Mesenchymal stem cell (in vitro differentiated cells and primary cell): Measurements from ENCODE around the gene TRMT112.

Experiments
- DNase-seq: peaks from one replicate; pipeline ENCODE4 v3.0.0-alpha.2; 2013
- H2AFZ ChIP-seq: one replicate; pipeline ENCODE4 v1.6.1; 2013; ENCODE audit warnings: low read depth, mild to moderate bottlenecking, control low read depth, inconsistent platforms, low read length, moderate library complexity
- H2AK5ac ChIP-seq: 2 replicates; pipeline ENCODE4 v1.6.1; 2013; ENCODE audit warnings: low read length, moderate library complexity, mild to moderate bottlenecking, inconsistent platforms; ENCODE audit not compliant: severe bottlenecking
- H2BK120ac ChIP-seq: one replicate; pipeline ENCODE4 v1.6.1; 2013; ENCODE audit warnings: low read depth, mild to moderate bottlenecking, inconsistent platforms, low read length, moderate library complexity
- H2BK12ac ChIP-seq, 2 experiments: one replicate each; pipeline ENCODE4 v1.6.1; 2013; ENCODE audit warnings: inconsistent platforms in 2 of 2, low read length in 2 of 2, mild to moderate bottlenecking in 2 of 2, moderate library complexity in 2 of 2, control low read depth in 1 of 2
- H2BK15ac ChIP-seq: one replicate; pipeline ENCODE4 v1.6.1; 2013; ENCODE audit warnings: mild to moderate bottlenecking, low read depth, inconsistent platforms; ENCODE audit not compliant: poor library complexity, severe bottlenecking
- H2BK5ac ChIP-seq: 2 replicates; pipeline ENCODE4 v1.6.1; 2013; ENCODE audit warnings: low read depth, mild to moderate bottlenecking, low read length, control low read depth, inconsistent platforms; ENCODE audit not compliant: poor library complexity, severe bottlenecking
- H3K14ac ChIP-seq, 2 experiments: one replicate each; pipeline ENCODE4 v1.6.1; 2013; ENCODE audit warnings: inconsistent platforms in 2 of 2, low read length in 2 of 2, control low read depth in 1 of 2, mild to moderate bottlenecking in 1 of 2, moderate library complexity in 1 of 2
- H3K18ac ChIP-seq, 2 experiments: one replicate each; pipeline ENCODE4 v1.6.1; 2013; ENCODE audit warnings: inconsistent platforms in 2 of 2, low read length in 2 of 2, control low read depth in 1 of 2, low read depth in 1 of 2, mild to moderate bottlenecking in 1 of 2
- H3K23ac ChIP-seq, 2 experiments: one replicate each; pipeline ENCODE4 v1.6.1; 2013; ENCODE audit warnings: inconsistent platforms in 2 of 2, low read length in 2 of 2, mild to moderate bottlenecking in 2 of 2, moderate library complexity in 2 of 2, control low read depth in 1 of 2
- H3K27ac ChIP-seq: 2 replicates; pipeline ENCODE4 v1.5.1; 2013; ENCODE audit warnings: mild to moderate bottlenecking, moderate library complexity, low read length, control low read depth, inconsistent platforms; ENCODE audit not compliant: poor library complexity, severe bottlenecking
- H3K27me3 ChIP-seq, 2 experiments: 2 replicates each; pipeline versions ENCODE4 v1.6.1 to v1.7.0; 2013; ENCODE audit warnings: low read length in 2 of 2, mild to moderate bottlenecking in 2 of 2, moderate library complexity in 2 of 2, control low read depth in 1 of 2, inconsistent platforms in 1 of 2; ENCODE audit not compliant: control insufficient read depth in 1 of 2, insufficient read depth in 1 of 2
- H3K36me3 ChIP-seq, 2 experiments: 2 replicates each; pipeline versions ENCODE4 v1.6.1 to v1.7.0; 2013; ENCODE audit warnings: low read length in 2 of 2, control low read depth in 1 of 2, inconsistent platforms in 1 of 2, low read depth in 1 of 2, mild to moderate bottlenecking in 1 of 2; ENCODE audit not compliant: insufficient read depth in 2 of 2, control insufficient read depth in 1 of 2
- H3K4ac ChIP-seq, 2 experiments: one replicate each; pipeline ENCODE4 v1.6.1; 2013; ENCODE audit warnings: inconsistent platforms in 2 of 2, low read length in 2 of 2, mild to moderate bottlenecking in 2 of 2, moderate library complexity in 2 of 2, control low read depth in 1 of 2, low read depth in 1 of 2
- H3K4me1 ChIP-seq: 2 replicates; pipeline ENCODE4 v1.6.1; 2013; ENCODE audit warnings: low read depth, low read length, control low read depth; ENCODE audit not compliant: control insufficient read depth, insufficient read depth
- H3K4me2 ChIP-seq: 2 replicates; pipeline ENCODE4 v1.6.1; 2013; ENCODE audit warnings: low read length, mild to moderate bottlenecking, inconsistent platforms; ENCODE audit not compliant: poor library complexity, severe bottlenecking
- H3K4me3 ChIP-seq, 2 experiments: 2 replicates each; pipeline versions ENCODE4 v1.5.1 to v1.7.0; 2013; ENCODE audit warnings: low read length in 2 of 2, mild to moderate bottlenecking in 2 of 2, control low read depth in 1 of 2, low read depth in 1 of 2; ENCODE audit not compliant: insufficient read depth in 1 of 2
- H3K79me1 ChIP-seq: replicated peaks from 2 replicates; pipeline ENCODE4 v1.6.1; 2013; ENCODE audit warnings: mild to moderate bottlenecking, control low read depth, low read length, inconsistent platforms; ENCODE audit not compliant: poor library complexity, severe bottlenecking
- H3K9ac ChIP-seq: 2 replicates; pipeline ENCODE4 v1.7.0; 2013; ENCODE audit warnings: mild to moderate bottlenecking, low read length, moderate library complexity
- H3K9me3 ChIP-seq: 2 replicates; pipeline ENCODE4 v1.7.0; 2013; ENCODE audit warnings: mild to moderate bottlenecking, low read length; ENCODE audit not compliant: control insufficient read depth
- H4K8ac ChIP-seq: one replicate; pipeline ENCODE4 v1.6.1; 2013; ENCODE audit warnings: inconsistent platforms, mild to moderate bottlenecking, low read length, moderate library complexity
- H4K91ac ChIP-seq: one replicate; pipeline ENCODE4 v1.6.1; 2013; ENCODE audit warnings: mild to moderate bottlenecking, low read length, inconsistent platforms
- WGBS: methylation state at CpG from one replicate; pipeline ENCODE4 v1.1.7; 2013; ENCODE audit warnings: mixed read lengths; 5-methylcytosine and 5-hydroxymethylcytosine counted together

Gene TRMT112

DNA sequence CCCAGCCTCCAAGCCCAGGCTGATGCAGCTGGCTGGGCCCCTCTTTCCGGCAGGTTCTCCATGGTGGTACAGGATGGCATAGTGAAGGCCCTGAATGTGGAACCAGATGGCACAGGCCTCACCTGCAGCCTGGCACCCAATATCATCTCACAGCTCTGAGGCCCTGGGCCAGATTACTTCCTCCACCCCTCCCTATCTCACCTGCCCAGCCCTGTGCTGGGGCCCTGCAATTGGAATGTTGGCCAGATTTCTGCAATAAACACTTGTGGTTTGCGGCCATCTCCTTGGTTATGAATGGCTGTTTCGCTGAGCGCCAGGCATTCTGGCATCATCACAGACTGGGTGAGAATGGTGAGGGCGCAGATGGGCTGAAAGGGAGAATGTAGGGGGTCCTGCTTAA lies 4.2 kb upstream of the TRMT112 start:
- Histone ChIP-seq H2BK12ac (no peak overlapping the region), H2BK120ac (no peak overlapping the region), H4K91ac (no peak overlapping the region), H3K4me1 (peaks cover 32% of the 10 kb centered on the region), H3K36me3 (peaks cover 37 to 39% of the 10 kb centered on the region in 2 experiments), H2BK5ac (no peak overlapping the region), H3K23ac (no peak overlapping the region), H3K27ac (no peak overlapping the region), H3K18ac (no peak overlapping the region), H3K79me1 (peaks cover 19% of the 10 kb centered on the region), H3K9ac (no peak overlapping the region), H2BK15ac (no peak overlapping the region), H4K8ac (no peak overlapping the region), H3K4me2 (no peak overlapping the region), H3K9me3 (no peaks in the 10 kb centered on the region), H2AFZ (no peak overlapping the region), H2AK5ac (no peak overlapping the region), H3K27me3 (no peaks in the 10 kb centered on the region), H3K14ac (no peak overlapping the region), H3K4ac (no peak overlapping the region), H3K4me3 (no peak overlapping the region)
- DNase-seq: peak; percentile 44
- 81% methylated on average over 5 of the region's 5 CpGs for WGBS

DNA sequence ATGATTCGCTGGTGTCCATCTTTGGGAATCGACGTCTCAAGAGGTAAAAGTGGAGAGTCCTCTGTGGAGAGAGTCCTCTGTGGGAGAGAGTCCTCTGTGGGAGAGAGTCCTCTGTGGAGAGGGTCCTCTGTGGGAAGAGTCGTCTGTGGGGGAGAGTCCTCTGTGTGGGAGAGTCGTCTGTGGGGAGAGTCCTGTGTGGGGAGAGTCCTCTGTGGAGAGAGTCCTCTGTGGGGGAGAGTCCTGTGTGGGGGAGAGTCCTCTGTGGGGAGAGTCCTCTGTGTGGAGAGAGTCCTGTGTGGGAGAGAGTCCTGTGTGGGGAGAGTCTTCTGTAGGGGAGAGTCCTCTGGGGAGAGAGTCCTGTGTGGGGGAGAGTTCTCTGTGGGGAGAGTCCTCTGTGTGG lies 3.7 kb upstream of the TRMT112 start:
- peaks cover 19% of the 10 kb centered on the region for H3K79me1 ChIP-seq
- H3K9ac ChIP-seq: no peak overlapping the region
- no peak overlapping the region for H3K27ac ChIP-seq
- H3K4me1 ChIP-seq: peaks cover 36% of the 10 kb centered on the region
- no peak overlapping the region for H2BK120ac ChIP-seq
- H3K27me3 ChIP-seq: no peaks in the 10 kb centered on the region
- H3K4me3 ChIP-seq: no peak overlapping the region
- no peak overlapping the region for H2BK12ac ChIP-seq
- H3K4ac ChIP-seq: no peak overlapping the region
- H2AFZ ChIP-seq: no peak overlapping the region
- H3K4me2 ChIP-seq: no peak overlapping the region
- H2BK15ac ChIP-seq: peak overlapping the region; percentile 34
- H3K9me3 ChIP-seq: no peaks in the 10 kb centered on the region
- no peak overlapping the region for H4K8ac ChIP-seq
- H3K36me3 ChIP-seq: peaks cover 42% of the 10 kb centered on the region in 2 experiments
- no peak overlapping the region for H2AK5ac ChIP-seq
- DNase-seq: no peak
- 94% methylated on average over 5 of the region's 5 CpGs for WGBS
- H4K91ac ChIP-seq: no peak overlapping the region
- H3K18ac ChIP-seq: no peak overlapping the region
- H3K14ac ChIP-seq: no peak overlapping the region
- no peak overlapping the region for H3K23ac ChIP-seq
- no peak overlapping the region for H2BK5ac ChIP-seq

DNA sequence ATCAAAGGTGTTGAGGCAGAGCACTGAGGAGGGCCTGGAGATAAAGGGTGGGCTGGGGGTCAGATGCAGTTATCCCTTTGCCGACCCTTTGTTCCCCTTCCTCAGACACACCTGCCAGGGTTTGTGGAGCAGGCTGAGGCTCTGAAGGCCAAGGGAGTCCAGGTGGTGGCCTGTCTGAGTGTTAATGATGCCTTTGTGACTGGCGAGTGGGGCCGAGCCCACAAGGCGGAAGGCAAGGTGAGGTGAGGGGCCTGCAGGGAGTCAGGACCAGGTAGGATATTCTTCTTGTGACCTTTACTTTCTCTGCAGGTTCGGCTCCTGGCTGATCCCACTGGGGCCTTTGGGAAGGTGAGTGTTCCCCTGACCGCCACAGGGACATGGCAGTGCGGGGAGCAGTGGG lies 3.2 kb upstream of the TRMT112 start:
- H3K79me1 ChIP-seq: peaks cover 19% of the 10 kb centered on the region
- no peak overlapping the region for H3K4ac ChIP-seq
- no peak overlapping the region for H3K9ac ChIP-seq
- H2AFZ ChIP-seq: no peak overlapping the region
- no peak overlapping the region for H3K18ac ChIP-seq
- no peak overlapping the region for H2BK120ac ChIP-seq
- DNase-seq: no peak
- no peak overlapping the region for H2BK12ac ChIP-seq
- H3K36me3 ChIP-seq: peaks cover 46 to 47% of the 10 kb centered on the region in 2 experiments
- no peaks in the 10 kb centered on the region for H3K27me3 ChIP-seq
- H3K23ac ChIP-seq: no peak overlapping the region
- H4K91ac ChIP-seq: no peak overlapping the region
- no peak overlapping the region for H3K14ac ChIP-seq
- no peak overlapping the region for H3K4me2 ChIP-seq
- no peak overlapping the region for H2BK5ac ChIP-seq
- no peak overlapping the region for H4K8ac ChIP-seq
- peaks cover 37% of the 10 kb centered on the region for H3K4me1 ChIP-seq
- no peaks in the 10 kb centered on the region for H3K9me3 ChIP-seq
- no peak overlapping the region for H3K27ac ChIP-seq
- no peak overlapping the region for H3K4me3 ChIP-seq
- over 99% methylated on average over 7 of the region's 7 CpGs for WGBS
- H2AK5ac ChIP-seq: no peak overlapping the region
- H2BK15ac ChIP-seq: no peak overlapping the region

DNA sequence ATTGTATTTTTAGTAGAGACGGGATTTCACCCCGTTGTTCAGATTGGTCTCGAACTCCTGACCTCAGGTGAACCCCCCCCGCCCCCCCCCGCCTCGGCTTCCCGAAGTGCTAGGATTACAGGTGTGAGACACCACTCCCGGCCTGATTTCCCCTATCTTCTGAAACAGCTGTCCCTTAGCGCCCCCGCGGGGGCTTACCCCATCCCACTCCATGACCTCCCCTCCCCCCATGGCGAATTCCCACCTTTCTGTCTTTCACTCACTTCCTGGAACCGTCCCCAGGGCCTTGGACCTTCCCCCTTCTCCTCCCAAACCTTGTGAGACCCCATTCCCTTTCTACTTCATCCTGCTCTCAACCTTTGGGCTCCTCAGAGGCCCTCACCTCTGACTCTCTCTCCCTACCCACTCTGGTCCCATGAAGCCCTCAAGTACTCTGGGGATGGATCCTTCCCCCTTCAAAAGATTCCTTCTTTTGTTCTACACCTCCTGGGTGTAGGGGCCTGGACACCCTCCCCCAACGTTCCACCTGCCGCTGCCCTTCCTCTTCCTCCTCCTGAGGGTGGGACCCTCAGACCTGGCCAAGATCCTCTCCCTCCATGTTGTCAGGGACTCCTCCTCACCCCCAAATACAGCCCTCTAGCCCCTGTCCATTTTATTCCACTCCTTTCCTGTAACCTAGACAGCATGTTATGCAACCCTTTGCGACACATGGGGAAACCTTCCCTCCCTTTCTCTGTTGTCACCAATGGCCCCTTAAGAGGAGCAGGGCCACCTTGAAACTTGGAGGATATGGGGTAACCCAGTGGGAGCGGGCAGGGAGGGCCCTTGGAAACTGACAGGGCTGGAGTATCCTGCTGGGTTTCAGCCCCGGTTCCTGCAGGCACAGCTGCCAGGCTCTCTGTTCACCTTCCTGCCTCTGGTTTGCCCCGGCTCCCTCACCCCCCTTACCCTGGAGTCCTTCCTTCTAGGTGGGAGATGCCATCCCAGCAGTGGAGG lies 1.7 kb upstream of the TRMT112 start:
- peak overlapping the region; percentile 72 for H3K4me2 ChIP-seq
- H3K9me3 ChIP-seq: no peaks in the 10 kb centered on the region
- H3K27me3 ChIP-seq: no peaks in the 10 kb centered on the region
- H3K18ac ChIP-seq: peak overlapping the region; percentile 13 to 54
- peak overlapping the region; percentile 59 for H2BK120ac ChIP-seq
- H2BK12ac ChIP-seq: peak overlapping the region; percentile 18 to 42
- H3K9ac ChIP-seq: peak overlapping the region; percentile 98
- H3K36me3 ChIP-seq: peaks cover 52 to 59% of the 10 kb centered on the region in 2 experiments
- no peak overlapping the region for H2AFZ ChIP-seq
- 33% methylated on average over 14 of the region's 19 CpGs for WGBS
- H4K8ac ChIP-seq: peak overlapping the region; percentile 39
- H3K79me1 ChIP-seq: peaks cover 23% of the 10 kb centered on the region
- no peak overlapping the region for H3K27ac ChIP-seq
- H2AK5ac ChIP-seq: peak overlapping the region; percentile 54
- no peak overlapping the region for H2BK5ac ChIP-seq
- peak overlapping the region in 1 of 2 experiments; percentile 41 for H3K14ac ChIP-seq
- H4K91ac ChIP-seq: peak overlapping the region; percentile 70
- H3K4me1 ChIP-seq: peaks cover 37% of the 10 kb centered on the region
- peak overlapping the region; percentile 78 to 94 for H3K4ac ChIP-seq
- peak; percentile 41 for DNase-seq
- no peak overlapping the region for H3K23ac ChIP-seq
- peak overlapping the region; percentile 32 for H2BK15ac ChIP-seq
- peak overlapping the region; percentile 89 for H3K4me3 ChIP-seq
